GM12873 (cell line): Measurements from ENCODE around the gene SBF2.
A peak's percentile ranks its signal among the peaks of the same experiment; 100 is the strongest.

Experiments used
- TF ChIP-seq, protein P1 (sequence below): IDR thresholded peaks from 2 replicates; pipeline ENCODE4 v1.5.1; 2012; ENCODE audit warnings: low read depth, mild to moderate bottlenecking, moderate library complexity, low read length, control low read depth; ENCODE audit not compliant: insufficient read depth; ENCODE audit errors: missing control alignments

Gene SBF2

DNA sequence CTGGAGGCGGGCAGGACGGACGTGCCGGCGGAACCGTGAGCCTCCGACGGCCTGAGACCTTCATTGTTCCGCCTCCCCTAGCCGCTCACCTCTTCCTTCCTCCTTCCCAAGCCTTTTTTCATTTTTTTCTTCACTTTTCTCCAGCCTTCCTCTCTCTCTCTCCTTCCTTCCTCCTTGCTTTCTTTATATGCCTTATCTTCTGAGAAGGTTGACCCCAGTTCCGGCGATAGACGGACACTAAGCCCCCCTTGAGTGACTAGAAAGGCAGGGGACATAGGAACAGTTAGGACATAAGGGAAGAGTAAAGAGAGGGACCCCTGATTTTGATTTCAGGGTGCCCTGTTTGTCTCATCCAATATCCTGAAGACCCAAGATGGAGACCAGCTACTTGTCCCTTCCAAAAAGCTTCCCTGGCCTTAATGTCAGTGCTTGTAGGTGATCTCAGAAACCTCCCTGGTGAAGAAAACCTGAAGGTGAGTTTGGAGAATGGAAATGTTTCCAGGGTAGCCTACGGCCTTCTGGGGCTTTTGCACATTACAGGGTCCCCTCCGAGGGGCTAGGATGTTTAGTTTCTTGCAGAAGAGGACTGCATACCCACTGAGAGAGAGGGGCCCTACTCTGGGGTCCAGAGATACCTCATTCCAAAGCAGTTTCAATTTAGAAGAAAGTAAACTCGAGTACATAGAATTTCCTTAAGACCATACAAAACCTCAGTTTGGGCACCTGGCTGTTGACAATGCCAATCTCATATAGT lies 14.4 kb upstream of the SBF2 start:
- TF ChIP-seq, protein P1, sequence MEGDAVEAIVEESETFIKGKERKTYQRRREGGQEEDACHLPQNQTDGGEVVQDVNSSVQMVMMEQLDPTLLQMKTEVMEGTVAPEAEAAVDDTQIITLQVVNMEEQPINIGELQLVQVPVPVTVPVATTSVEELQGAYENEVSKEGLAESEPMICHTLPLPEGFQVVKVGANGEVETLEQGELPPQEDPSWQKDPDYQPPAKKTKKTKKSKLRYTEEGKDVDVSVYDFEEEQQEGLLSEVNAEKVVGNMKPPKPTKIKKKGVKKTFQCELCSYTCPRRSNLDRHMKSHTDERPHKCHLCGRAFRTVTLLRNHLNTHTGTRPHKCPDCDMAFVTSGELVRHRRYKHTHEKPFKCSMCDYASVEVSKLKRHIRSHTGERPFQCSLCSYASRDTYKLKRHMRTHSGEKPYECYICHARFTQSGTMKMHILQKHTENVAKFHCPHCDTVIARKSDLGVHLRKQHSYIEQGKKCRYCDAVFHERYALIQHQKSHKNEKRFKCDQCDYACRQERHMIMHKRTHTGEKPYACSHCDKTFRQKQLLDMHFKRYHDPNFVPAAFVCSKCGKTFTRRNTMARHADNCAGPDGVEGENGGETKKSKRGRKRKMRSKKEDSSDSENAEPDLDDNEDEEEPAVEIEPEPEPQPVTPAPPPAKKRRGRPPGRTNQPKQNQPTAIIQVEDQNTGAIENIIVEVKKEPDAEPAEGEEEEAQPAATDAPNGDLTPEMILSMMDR: no peak

DNA sequence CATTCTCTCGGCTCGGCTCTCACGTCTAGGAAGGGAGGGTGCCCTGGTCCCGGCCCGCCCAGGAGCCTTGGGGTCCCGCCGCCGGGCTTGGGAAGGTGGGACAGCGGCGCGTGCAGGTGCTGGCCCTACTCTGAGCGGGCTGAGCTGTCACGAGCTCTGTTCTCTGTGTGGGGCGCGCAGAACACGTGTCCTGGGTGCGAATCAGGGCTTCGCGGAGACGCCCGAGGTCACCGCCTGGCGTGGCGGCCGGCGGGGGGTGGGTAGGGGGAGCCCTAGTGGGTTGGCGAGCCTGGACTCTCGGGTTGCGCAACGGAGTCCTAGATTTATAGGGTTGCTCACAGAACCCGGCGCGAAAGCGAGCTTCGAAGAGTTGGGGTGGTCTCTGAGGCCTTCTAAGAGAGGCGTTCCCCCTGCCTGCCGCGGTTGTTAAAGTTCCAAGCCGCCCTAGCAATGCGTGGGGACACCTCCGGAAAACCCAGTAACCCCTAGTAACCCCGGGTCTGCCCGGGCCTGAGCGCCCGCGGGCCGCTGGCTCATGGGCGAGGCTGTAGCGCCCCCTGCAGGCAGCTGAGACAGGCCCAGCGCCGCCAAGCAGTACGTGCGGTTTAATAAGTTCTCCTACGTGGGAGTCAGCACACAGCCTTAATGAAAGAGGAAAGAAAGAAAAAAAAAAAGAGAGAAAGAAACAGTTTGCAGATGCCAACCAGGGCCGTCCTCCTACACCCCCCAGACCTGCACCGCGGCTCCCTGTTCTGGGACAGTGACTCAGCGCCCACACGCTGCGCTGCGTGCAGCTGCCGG lies 13.6 kb upstream of the SBF2 start:
- TF ChIP-seq, protein P1: peak; percentile 89

DNA sequence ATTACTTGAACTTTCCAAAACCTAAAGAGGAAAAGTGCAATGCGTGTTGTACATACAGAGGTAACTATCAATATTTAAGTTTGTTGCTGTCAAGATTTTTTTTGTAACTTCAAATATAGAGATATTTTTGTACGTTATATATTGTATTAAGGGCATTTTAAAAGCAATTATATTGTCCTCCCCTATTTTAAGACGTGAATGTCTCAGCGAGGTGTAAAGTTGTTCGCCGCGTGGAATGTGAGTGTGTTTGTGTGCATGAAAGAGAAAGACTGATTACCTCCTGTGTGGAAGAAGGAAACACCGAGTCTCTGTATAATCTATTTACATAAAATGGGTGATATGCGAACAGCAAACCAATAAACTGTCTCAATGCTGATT lies 13.0 kb upstream of the SBF2 start:
- TF ChIP-seq, protein P1: no peak

DNA sequence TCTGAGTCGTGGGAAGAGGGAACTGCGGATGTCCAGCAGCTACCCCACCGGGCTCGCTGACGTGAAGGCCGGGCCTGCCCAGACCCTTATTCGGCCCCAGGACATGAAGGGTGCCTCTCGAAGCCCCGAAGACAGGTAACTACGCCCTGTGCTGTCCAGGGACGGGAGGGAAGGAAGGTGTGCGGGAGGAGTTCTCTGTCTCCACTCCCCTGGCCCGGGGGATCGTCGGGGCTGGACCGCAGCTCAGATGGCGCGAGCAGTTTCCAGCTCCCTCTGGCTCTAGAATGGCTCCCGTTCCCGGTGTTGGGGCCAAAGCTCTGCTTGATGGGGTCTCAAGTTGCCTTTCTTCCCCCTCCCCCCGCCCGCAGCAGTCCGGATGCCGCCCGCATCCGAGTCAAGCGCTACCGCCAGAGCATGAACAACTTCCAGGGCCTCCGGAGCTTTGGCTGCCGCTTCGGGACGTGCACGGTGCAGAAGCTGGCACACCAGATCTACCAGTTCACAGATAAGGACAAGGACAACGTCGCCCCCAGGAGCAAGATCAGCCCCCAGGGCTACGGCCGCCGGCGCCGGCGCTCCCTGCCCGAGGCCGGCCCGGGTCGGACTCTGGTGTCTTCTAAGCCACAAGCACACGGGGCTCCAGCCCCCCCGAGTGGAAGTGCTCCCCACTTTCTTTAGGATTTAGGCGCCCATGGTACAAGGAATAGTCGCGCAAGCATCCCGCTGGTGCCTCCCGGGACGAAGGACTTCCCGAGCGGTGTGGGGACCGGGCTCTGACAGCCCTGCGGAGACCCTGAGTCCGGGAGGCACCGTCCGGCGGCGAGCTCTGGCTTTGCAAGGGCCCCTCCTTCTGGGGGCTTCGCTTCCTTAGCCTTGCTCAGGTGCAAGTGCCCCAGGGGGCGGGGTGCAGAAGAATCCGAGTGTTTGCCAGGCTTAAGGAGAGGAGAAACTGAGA lies 12.2 kb upstream of the SBF2 start:
- TF ChIP-seq, protein P1: no peak

DNA sequence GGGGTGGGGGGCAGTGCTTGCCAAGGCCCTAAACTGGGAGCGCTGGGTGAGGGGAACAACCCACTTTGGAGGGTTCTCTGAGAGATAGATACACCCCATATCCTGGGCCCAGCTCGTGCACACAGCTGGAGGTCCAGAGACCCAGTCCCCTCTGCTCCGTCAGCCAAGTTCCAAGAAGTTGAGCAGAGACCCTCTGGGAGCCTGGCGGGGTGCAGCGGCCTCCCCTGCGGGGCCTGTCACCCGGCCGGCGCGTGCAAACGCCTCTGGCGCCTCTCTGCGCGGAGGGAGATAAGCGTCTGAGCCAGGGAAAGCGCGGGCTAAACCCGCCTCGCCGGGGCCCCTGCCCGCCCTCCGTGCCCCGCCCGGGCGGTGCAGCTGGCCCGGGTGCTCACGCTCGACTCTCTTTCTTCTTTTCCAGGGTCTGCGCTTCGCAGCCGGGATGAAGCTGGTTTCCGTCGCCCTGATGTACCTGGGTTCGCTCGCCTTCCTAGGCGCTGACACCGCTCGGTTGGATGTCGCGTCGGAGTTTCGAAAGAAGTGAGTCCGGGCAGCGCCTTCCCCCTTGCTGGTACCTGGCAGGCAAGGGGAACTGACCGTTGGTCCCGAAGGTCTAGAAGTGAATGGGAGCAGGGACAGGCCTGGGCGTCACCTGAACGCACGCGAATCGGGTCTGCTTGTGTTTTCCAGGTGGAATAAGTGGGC lies 11.4 kb upstream of the SBF2 start:
- TF ChIP-seq, protein P1: no peak

DNA sequence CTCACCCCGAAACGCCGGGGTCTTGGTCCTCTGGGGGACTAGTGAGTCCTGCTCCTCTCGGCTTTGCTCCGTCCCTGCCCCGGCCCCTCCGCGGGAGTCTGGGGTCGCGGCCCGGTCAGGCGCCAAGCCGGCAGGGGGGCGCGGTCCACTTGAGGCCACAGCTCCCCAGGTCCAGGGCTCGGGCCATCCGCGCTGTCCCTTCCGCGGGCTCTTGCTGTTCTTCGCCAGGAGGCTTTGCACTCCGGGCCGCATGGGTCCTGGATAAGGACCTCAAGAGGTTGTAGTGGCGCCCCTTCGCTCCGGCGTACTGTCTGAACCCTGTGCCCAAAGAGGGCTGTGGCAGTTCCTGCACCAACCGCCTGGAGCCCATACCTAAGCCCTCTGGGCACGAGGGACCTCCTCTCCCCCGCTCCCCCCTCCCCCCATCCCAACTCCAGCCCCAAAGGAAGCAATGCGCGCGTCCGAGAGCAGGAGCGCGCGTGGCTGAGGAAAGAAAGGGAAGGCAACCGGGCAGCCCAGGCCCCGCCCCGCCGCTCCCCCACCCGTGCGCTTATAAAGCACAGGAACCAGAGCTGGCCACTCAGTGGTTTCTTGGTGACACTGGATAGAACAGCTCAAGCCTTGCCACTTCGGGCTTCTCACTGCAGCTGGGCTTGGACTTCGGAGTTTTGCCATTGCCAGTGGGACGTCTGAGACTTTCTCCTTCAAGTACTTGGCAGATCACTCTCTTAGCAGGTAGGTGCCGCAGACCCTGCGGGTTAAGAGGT lies 10.7 kb upstream of the SBF2 start, which contains the start of gene ADM:
Gene ADM (plus strand): TSS at position 579 of the 767 bp plus-strand sequence. CDS start 628 bp downstream, outside the sequence.
- TF ChIP-seq, protein P1: peak; percentile 44
